Endothelial cell of umbilical vein (primary cell): ENCODE measurements around the gene ZNF776. TPM values are rescaled to one million over a fixed set of nuclear protein-coding genes. Genes with fewer than 3 reads are reported as not detected.

Experiments
- BruUV-seq: library from RNA; stranded (reverse); fragments of 400-500 nt; replicated peaks from 2 replicates; lab custom pipeline; 2021; lab: Mats Ljungman, UMichigan
- CTCF ChIA-PET: fragments of 300-600, 350-600 bp; sonication (Branson Sonifier 250); formaldehyde crosslinking; loops from one replicate; lab custom pipeline; 2021; ENCODE audit warnings: antibody characterized with exemption, inconsistent platforms; lab: Charles Lee
- POLR2A ChIA-PET: fragments of 300-600, 350-600 bp; sonication (Branson Sonifier 250); formaldehyde crosslinking; loops from one replicate; lab custom pipeline; 2021; ENCODE audit warnings: antibody characterized with exemption, inconsistent platforms; lab: Charles Lee
- DNase-seq: peaks from one replicate; pipeline ENCODE4 v3.0.0-alpha.2; 2011; ENCODE audit warnings: low read depth, low spot score
- FAIRE-seq: peaks from 2 replicates; lab custom pipeline; 2011; peaks lifted over from hg19 to GRCh38; lab: Jason Lieb, UNC
- H2AFZ ChIP-seq: 2 replicates; pipeline ENCODE4 v1.6.0; 2012; ENCODE audit warnings: low read depth, low read length, control low read depth, inconsistent platforms
- H3K27ac ChIP-seq: 2 replicates; pipeline ENCODE4 v1.5.1; 2011; ENCODE audit warnings: low read depth, mild to moderate bottlenecking, control low read depth, low read length, moderate library complexity; ENCODE audit not compliant: insufficient read depth
- H3K27me3 ChIP-seq, 2 experiments: 2 replicates each; pipeline versions ENCODE4 v1.6.0 to v1.6.1; 2011; ENCODE audit warnings: low read length in 2 of 2, mixed read lengths in 1 of 2; ENCODE audit not compliant: control insufficient read depth in 2 of 2, insufficient read depth in 2 of 2
- H3K36me3 ChIP-seq, 2 experiments: 2 replicates in 1 of 2; 3 replicates in 1 of 2; pipeline ENCODE4 v1.5.1; 2011; ENCODE audit warnings: low read length in 2 of 2, mild to moderate bottlenecking in 1 of 2, moderate library complexity in 1 of 2; ENCODE audit not compliant: control insufficient read depth in 2 of 2, insufficient read depth in 2 of 2; ENCODE audit errors: extremely low read depth in 1 of 2
- H3K4me1 ChIP-seq: 3 replicates; pipeline ENCODE4 v1.5.1; 2011; ENCODE audit warnings: mild to moderate bottlenecking, low read length; ENCODE audit not compliant: control insufficient read depth, insufficient read depth; ENCODE audit errors: extremely low read depth
- H3K4me2 ChIP-seq: 2 replicates; pipeline ENCODE4 v1.6.1; 2011; ENCODE audit warnings: low read length, control low read depth, mixed read lengths; ENCODE audit not compliant: insufficient read depth
- H3K4me3 ChIP-seq, 3 experiments: fragments of 200-600 bp in 1 of 3; sonication (generic), shearing (Covaris generic) in 1 of 3; replicated peaks in 1 of 3; 2 replicates each; pipeline ENCODE4 v1.5.1; 2011 to 2016; ENCODE audit warnings: control low read depth in 3 of 3, low read length in 3 of 3, mild to moderate bottlenecking in 2 of 3, inconsistent platforms in 1 of 3, low read depth in 1 of 3, moderate library complexity in 1 of 3; ENCODE audit not compliant: insufficient read depth in 1 of 3
- H3K79me2 ChIP-seq: 2 replicates; pipeline ENCODE4 v1.6.0; 2012; ENCODE audit warnings: low read length, inconsistent platforms; ENCODE audit not compliant: control insufficient read depth, insufficient read depth
- H3K9ac ChIP-seq: replicated peaks from 2 replicates; pipeline ENCODE3; 2011; ENCODE audit warnings: low read length, control low read depth; ENCODE audit not compliant: insufficient read depth; ENCODE audit errors: extremely low read depth
- H3K9me1 ChIP-seq: replicated peaks from 3 replicates; pipeline ENCODE4 v1.6.0; 2011; ENCODE audit warnings: mild to moderate bottlenecking, low read length; ENCODE audit not compliant: control insufficient read depth, insufficient read depth; ENCODE audit errors: extremely low read depth
- H3K9me3 ChIP-seq: replicated peaks from 2 replicates; pipeline ENCODE4 v1.5.1; 2012; ENCODE audit warnings: low read length, inconsistent platforms; ENCODE audit not compliant: control insufficient read depth, insufficient read depth
- H4K20me1 ChIP-seq: replicated peaks from 2 replicates; pipeline ENCODE3; 2011; ENCODE audit warnings: mild to moderate bottlenecking, low read length; ENCODE audit not compliant: control insufficient read depth, insufficient read depth; ENCODE audit errors: extremely low read depth
- CTCF ChIP-seq, 2 donors: IDR thresholded peaks; 1 replicate in 1 of 2; 2 replicates in 1 of 2; pipeline ENCODE4 v1.5.1; 2011; ENCODE audit warnings: low read length in 2 of 2, mild to moderate bottlenecking in 2 of 2, moderate library complexity in 2 of 2, control low read depth in 1 of 2, inconsistent platforms in 1 of 2, low read depth in 1 of 2; ENCODE audit not compliant: insufficient read depth in 1 of 2; ENCODE audit errors: extremely low read depth in 1 of 2
- EZH2 ChIP-seq: IDR thresholded peaks from 2 replicates; pipeline ENCODE4 v1.6.1; 2012; ENCODE audit warnings: borderline replicate concordance, low read depth, mild to moderate bottlenecking, moderate library complexity, low read length, inconsistent platforms; ENCODE audit not compliant: severe bottlenecking
- FOS ChIP-seq: IDR thresholded peaks from 2 replicates; pipeline ENCODE4 v1.6.1; 2011; ENCODE audit warnings: mild to moderate bottlenecking, low read length, moderate library complexity, borderline replicate concordance; ENCODE audit not compliant: insufficient read depth
- GATA2 ChIP-seq: IDR thresholded peaks from 2 replicates; pipeline ENCODE4 v1.7.0; 2011; ENCODE audit warnings: low read depth, mild to moderate bottlenecking, moderate library complexity, mixed read lengths, low read length; ENCODE audit not compliant: insufficient read length, insufficient read depth
- JUN ChIP-seq: IDR thresholded peaks from 2 replicates; pipeline ENCODE4 v1.6.1; 2011; ENCODE audit warnings: borderline replicate concordance, low read depth; ENCODE audit not compliant: insufficient read length, insufficient read depth
- MAX ChIP-seq: IDR thresholded peaks from 2 replicates; pipeline ENCODE4 v1.6.1; 2011; ENCODE audit not compliant: insufficient read depth, insufficient read length
- MYC ChIP-seq: IDR thresholded peaks from one replicate; pipeline ENCODE4 v1.6.1; 2011; ENCODE audit warnings: mild to moderate bottlenecking, low read depth, low read length
- POLR2A ChIP-seq: IDR thresholded peaks from 2 replicates; pipeline ENCODE4 v1.6.1; 2012; ENCODE audit warnings: low read depth, mild to moderate bottlenecking, control low read depth, low read length
- POLR2AphosphoS5 ChIP-seq: IDR thresholded peaks from 2 replicates; pipeline ENCODE4 v1.6.1; 2012; ENCODE audit warnings: low read depth, mild to moderate bottlenecking, control low read depth, low read length, moderate library complexity; ENCODE audit not compliant: insufficient read depth
- dilution Hi-C: fragments of 300-500 bp; cut with MboI; formaldehyde crosslinking; loops from one replicate; pipeline ENCODE4 v1.15.0; 2019; ENCODE audit warnings: low sequenced_read_pairs; ENCODE audit not compliant: extremely low pct_ligation_motif_present
- intact Hi-C: fragments of 100-400 bp; cut with micrococcal nuclease; formaldehyde crosslinking; loops from one replicate; pipeline ENCODE4 v1.10.0; 2022
- polyA plus RNA-seq, 4 experiments: library from polyadenylated mRNA; depleted of rRNA in 3 of 4; stranded (reverse) in 3 of 4; unstranded in 1 of 4; fragments of >200 nt; gene quantifications; 2 replicates each; pipeline versions ENCODE4 v1.2.1 to v1.2.3, GENCODE V29; 2011 to 2012; ENCODE audit warnings: missing spikeins in 1 of 4
- total RNA-seq: library from RNA; stranded (reverse); gene quantifications from 2 replicates; pipeline ENCODE4 v1.2.3, GENCODE V29; 2021

Gene ZNF776
- total and polyA plus RNA-seq, 2 donors (not counting 3 experiments of a cell fraction or from before 2014, with no cell fraction given), result 5.7 to 12.1 TPM

- ChIA-PET CTCF (interaction anchor here (1.0 to 3.1 kb wide), 2 partner anchors 12 to 16 kb away, joined by 3 to 8 read pairs; partner anchors contain the start of gene ZNF552), POLR2A (no interaction called here)
- no peaks in the 10 kb centered on the region for H4K20me1 ChIP-seq
- peak overlapping the region; percentile 74 for H3K4me2 ChIP-seq
- DNase-seq (no peak), FAIRE-seq (no peak)
- H3K36me3 ChIP-seq, result peaks cover 3 to 5% of the 10 kb centered on the region in 2 experiments
- H2AFZ ChIP-seq, result peak overlapping the region; percentile 63
- no peak for TF ChIP-seq GATA2
- TF ChIP-seq JUN, result no peak
- no peak for TF ChIP-seq EZH2
- TF ChIP-seq MYC, result no peak
- TF ChIP-seq CTCF (IDR thresholded peaks at IDR 0.05; ENCODE audit: extremely low read depth in 1 of 2, insufficient read depth in 1 of 2, low read depth in 1 of 2, low read length in 2 of 2), result no peak
- TF ChIP-seq FOS, result no peak
- no peak for TF ChIP-seq POLR2A
- no peak for TF ChIP-seq POLR2AphosphoS5
- no peak for TF ChIP-seq MAX
- intact Hi-C loops (loop anchor here (1.0 kb wide), 2 partner anchors 11 to 34 kb away; partner anchors contain the start of genes ZNF552 and ZNF586), dilution Hi-C loops (no loop called here)
- peak overlapping the region; percentile 56 for H3K9ac ChIP-seq
- peaks cover 26% of the 10 kb centered on the region for H3K4me1 ChIP-seq
- H3K9me3 ChIP-seq, result no peaks in the 10 kb centered on the region
- H3K4me3 ChIP-seq, result peak overlapping the region; percentile 41 to 78 (median 47)
- H3K9me1 ChIP-seq, result no peaks in the 10 kb centered on the region
- peak overlapping the region; percentile 69 for H3K27ac ChIP-seq
- no TSS peak for BruUV-seq
- H3K27me3 ChIP-seq, result no peaks in the 10 kb centered on the region
- no peaks in the 10 kb centered on the region for H3K79me2 ChIP-seq
Observed at GRCh38 chr19:57803265-57803593, 56.6 kb downstream of the ZNF776 start.
